Fibroblast of mammary gland (primary cell): ENCODE measurements around the gene PTCD1.

ENCODE experiments used
- DNase-seq: peaks from one replicate; pipeline ENCODE4 v3.0.0-alpha.2; 2010; ENCODE audit warnings: low read depth
- H3K4me3 ChIP-seq: 2 replicates; pipeline ENCODE4 v1.5.1; 2011; ENCODE audit warnings: low read depth, mild to moderate bottlenecking, low read length, moderate library complexity; ENCODE audit not compliant: control insufficient read depth
- CTCF ChIP-seq: conservative IDR thresholded peaks from 2 replicates; pipeline ENCODE4 v1.5.1; 2011; ENCODE audit warnings: low read depth, low read length, inconsistent platforms; ENCODE audit not compliant: control insufficient read depth, insufficient read depth

PTCD1 gene

DNA sequence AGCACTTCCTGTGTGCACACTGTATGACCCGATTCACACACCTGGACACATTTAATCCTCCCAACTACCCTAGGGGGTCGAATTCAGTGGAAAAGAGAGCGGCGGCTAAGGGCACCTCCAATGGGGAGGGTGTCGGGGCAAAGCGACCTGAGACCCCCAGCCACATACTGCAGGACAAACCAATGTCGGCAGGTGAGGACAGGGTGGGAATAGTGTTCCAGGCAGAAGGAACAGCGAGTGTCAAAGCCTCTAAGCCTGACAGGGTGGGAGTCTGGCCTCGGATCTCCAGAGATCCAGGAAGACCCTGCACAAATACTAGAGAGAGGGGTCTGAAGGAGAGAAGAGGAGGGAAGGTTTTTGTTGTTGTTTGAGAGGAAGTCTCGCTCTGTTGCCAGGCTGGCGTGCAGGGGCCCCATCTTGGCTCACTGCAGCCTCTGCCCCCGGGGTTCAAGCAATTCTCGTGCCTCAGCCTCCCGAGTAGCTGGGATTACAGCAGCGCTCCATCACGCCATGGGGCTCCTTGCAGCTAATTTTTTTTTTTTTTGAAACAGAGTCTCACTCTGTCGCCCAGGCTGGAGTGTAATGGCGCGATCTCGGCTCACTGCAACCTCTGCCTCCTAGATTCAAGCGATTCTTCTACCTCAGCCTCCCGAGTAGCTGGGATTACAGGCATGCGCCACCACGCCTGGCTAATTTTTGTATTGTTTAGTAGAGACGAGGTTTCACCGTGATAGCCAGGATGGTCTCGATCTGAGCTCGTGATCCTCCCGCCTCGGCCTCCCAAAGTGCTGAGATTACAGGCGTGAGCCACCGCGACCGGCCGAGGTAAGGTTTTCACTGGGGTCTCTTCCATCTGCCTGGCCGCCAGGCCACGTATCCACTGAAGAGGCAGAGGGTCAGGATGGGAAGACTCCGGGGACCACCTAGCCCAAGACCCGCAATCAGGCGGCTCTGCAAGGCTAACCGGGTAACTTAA, 65.2 kb downstream of the PTCD1 start:
- H3K4me3 ChIP-seq: no peak overlapping the region
- no peak for TF ChIP-seq CTCF
- no peak for DNase-seq

DNA sequence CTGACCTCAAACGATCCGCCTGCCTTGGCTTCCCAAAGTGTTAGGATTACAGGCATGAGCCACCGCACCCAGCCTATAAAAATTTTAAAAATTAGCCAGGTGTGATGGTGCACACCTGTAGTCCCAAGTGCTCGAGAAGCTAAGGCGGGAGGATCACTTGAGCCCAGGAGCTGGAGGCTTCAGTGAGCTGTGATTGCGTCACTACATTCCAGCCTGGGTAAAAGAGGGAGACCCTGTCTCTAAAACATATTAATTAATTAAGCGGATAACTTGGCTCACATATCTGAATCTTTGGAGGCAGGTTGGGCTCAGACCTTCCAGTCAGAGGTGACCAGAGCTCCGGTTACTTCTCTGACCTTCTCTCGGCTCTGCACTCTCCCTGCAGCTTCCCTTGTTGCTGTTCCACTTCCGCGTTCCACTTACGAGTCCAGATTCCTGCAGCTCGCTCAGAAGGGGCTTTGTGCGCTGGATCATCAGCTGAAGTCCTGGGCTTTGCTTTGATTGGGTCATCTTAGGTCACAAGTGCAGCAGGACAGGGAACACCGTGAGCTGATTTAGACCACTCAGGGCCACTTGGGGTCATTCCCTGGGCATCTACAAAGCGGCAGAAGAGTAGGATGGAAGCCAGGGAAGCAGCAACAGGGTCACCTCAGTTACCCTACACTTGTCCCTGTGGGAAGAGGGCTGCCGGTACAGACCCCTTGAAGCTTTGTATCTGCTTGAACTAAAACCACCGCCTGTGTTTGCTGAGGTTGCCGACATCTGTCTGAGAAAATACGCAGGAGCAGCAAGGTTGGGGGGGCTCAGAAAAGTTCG, 66.1 kb downstream of the PTCD1 start:
- TF ChIP-seq CTCF: no peak
- peak; percentile 38 for DNase-seq

GRCh38 chr7:99371376-99371920, 67.2 kb downstream of the PTCD1 start:
- TF ChIP-seq CTCF: no peak
- H3K4me3 ChIP-seq: no peak overlapping the region
- DNase-seq: no peak

More for the DNA sequence above, 66.1 kb downstream of the PTCD1 start:
- no peak overlapping the region for H3K4me3 ChIP-seq

DNA sequence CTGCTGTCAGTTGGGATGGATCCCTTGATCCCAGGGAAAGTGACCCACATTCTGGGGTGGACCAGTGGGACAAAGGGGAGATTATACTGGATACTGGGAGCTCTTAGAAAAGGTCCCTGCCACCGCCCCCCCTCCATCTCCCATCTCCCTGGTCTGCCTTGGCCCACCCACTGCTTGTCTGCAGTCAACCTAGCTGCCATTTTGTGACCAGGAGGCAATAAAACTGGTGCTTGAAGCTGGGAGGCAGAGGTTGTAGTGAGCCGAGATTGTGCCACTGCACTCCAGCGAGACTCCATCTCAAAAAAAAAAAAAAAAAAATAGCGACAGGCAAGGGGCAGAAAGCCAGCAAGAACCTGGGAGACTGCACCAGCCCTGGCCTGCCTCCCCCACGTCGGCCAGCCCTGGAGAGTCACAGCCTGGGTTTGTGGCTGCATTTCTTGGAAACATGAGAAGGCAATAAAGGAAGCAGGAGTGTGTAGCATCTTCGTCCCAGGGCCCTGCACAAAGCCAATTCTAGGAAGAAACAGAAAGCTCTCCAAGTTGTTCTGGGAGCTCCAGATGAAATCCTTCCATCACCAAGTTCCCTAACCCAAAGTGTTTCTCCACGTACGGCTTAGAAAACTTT, 68.7 kb downstream of the PTCD1 start:
- no peak for TF ChIP-seq CTCF
- peak; percentile 33 for DNase-seq
- no peak overlapping the region for H3K4me3 ChIP-seq

GRCh38 chr7:99368750-99369389, 69.7 kb downstream of the PTCD1 start:
- TF ChIP-seq CTCF: no peak
- no peak overlapping the region for H3K4me3 ChIP-seq
- no peak for DNase-seq
